Measurements from ENCODE around the gene SLC5A7. TPM values are rescaled to one million over a fixed set of nuclear protein-coding genes. Genes with fewer than 3 reads are reported as not detected.

The SLC5A7 gene
- total and polyA plus RNA-seq, 7 donors = 0.09 TPM; not detected in 6

- no peaks in the 10 kb centered on the region for H3K4me1 ChIP-seq
- no peaks in the 10 kb centered on the region for H3K9me3 ChIP-seq
- ATAC-seq = no peak
- DNase-seq = no peak
- H3K27me3 ChIP-seq (ENCODE audit: insufficient read depth in 3 of 3, low read length in 2 of 3) = no peaks in the 10 kb centered on the region
- 83 to 93% (median 90%) methylated on average over 1 of the region's 1 CpG for WGBS, 3 donors
- H3K36me3 ChIP-seq (ENCODE audit: insufficient read depth in 1 of 2, low read depth in 1 of 2) = no peaks in the 10 kb centered on the region
- H3K4me3 ChIP-seq = no peak overlapping the region
- intact Hi-C loops (cut with DNase I) = no loop called here
- TF ChIP-seq, protein P1, sequence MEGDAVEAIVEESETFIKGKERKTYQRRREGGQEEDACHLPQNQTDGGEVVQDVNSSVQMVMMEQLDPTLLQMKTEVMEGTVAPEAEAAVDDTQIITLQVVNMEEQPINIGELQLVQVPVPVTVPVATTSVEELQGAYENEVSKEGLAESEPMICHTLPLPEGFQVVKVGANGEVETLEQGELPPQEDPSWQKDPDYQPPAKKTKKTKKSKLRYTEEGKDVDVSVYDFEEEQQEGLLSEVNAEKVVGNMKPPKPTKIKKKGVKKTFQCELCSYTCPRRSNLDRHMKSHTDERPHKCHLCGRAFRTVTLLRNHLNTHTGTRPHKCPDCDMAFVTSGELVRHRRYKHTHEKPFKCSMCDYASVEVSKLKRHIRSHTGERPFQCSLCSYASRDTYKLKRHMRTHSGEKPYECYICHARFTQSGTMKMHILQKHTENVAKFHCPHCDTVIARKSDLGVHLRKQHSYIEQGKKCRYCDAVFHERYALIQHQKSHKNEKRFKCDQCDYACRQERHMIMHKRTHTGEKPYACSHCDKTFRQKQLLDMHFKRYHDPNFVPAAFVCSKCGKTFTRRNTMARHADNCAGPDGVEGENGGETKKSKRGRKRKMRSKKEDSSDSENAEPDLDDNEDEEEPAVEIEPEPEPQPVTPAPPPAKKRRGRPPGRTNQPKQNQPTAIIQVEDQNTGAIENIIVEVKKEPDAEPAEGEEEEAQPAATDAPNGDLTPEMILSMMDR (IDR thresholded peaks at IDR 0.05) = no peak
- H3K27ac ChIP-seq = no peak overlapping the region
Measured at GRCh38 chr2:108026092-108026794, 39.9 kb downstream of the SLC5A7 start.

DNA sequence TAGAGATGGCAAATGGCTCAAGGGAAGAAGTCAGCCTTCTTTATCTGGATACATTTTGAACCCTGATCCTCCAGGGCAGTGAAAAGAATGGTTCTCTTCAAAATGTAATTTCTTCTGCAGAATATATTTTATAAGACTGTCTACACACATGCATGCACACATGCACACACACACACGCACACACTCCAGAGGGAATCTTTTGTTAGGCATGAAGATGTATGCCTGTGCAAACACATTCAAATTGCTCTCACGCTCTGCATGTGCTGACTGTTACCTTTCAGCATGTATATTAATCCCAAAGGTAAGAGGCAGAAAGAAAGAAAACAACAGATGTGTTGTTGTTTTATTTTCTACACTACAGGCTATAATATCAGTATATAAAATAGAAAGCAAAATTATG is 43.2 kb downstream of the SLC5A7 start:
- TF ChIP-seq, protein P1 (IDR thresholded peaks at IDR 0.05) = no peak
- WGBS, 3 donors = 81 to 88% (median 88%) methylated on average over 2 of the region's 2 CpGs
- intact Hi-C loops (cut with DNase I) = no loop called here
- DNase-seq (no peak), ATAC-seq (no peak)
- Histone ChIP-seq H3K4me1 (no peaks in the 10 kb centered on the region), H3K4me3 (no peak overlapping the region), H3K36me3 (ENCODE audit: insufficient read depth in 1 of 2, low read depth in 1 of 2) (no peaks in the 10 kb centered on the region), H3K27ac (no peak overlapping the region), H3K27me3 (ENCODE audit: insufficient read depth in 3 of 3, low read length in 2 of 3) (no peaks in the 10 kb centered on the region), H3K9me3 (no peaks in the 10 kb centered on the region)

DNA sequence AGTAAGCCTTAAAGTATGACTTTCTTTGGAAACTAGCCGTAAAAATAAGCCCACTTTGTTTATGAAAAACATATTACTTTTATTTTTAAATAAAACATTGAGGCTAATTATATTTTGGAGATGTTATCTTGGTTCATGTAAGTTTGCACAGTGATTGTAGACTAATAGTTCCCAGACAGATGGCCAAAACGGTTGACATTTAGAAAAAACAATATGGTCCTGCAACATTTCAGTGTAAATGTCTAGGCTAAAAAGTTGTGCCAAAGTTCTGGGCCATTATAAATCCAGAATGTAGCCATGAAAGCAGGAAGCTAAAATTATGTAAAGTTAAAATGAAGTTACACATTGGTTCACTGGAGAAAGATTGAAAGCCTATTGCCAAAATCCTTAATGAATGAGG is 43.6 kb downstream of the SLC5A7 start:
- no peaks in the 10 kb centered on the region for H3K27me3 ChIP-seq (ENCODE audit: insufficient read depth in 3 of 3, low read length in 2 of 3)
- H3K4me3 ChIP-seq = no peak overlapping the region
- DNase-seq (no peak), ATAC-seq (no peak)
- no peaks in the 10 kb centered on the region for H3K9me3 ChIP-seq
- TF ChIP-seq, protein P1 (IDR thresholded peaks at IDR 0.05) = no peak
- intact Hi-C loops (cut with DNase I) = no loop called here
- H3K36me3 ChIP-seq (ENCODE audit: insufficient read depth in 1 of 2, low read depth in 1 of 2) = no peaks in the 10 kb centered on the region
- no peak overlapping the region for H3K27ac ChIP-seq
- WGBS, 3 donors = 59 to 66% (median 62%) methylated on average over 2 of the region's 2 CpGs
- H3K4me1 ChIP-seq = no peaks in the 10 kb centered on the region

DNA sequence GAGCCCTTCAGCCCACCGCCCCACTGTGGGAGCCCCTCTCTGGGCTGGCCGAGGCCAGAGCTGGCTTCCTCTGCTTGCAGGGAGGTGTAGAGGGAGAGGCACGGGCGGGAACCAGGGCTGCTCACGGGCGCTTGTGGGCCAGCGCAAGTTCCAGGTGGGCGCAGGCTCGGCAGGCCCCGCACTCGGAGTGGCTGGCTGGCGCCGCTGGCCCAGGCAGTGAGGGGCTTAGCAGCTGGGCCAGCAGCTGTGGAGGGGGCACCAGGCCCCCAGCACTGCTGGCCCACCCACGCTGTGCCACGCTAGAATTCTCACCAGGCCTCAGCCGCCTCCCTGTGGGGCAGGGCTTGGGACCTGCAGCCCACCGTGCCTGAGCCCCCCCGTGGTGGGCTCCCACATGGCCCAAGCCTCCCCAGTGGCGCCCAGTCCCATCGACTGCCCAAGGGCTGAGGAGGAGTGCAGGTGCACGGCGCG is 45.2 kb downstream of the SLC5A7 start:
- Histone ChIP-seq H3K4me1 (no peaks in the 10 kb centered on the region), H3K9me3 (no peaks in the 10 kb centered on the region), H3K27me3 (ENCODE audit: insufficient read depth in 3 of 3, low read length in 2 of 3) (no peaks in the 10 kb centered on the region), H3K4me3 (no peak overlapping the region), H3K36me3 (ENCODE audit: insufficient read depth in 1 of 2, low read depth in 1 of 2) (no peaks in the 10 kb centered on the region), H3K27ac (no peak overlapping the region)
- DNase-seq (no peak), ATAC-seq (no peak)
- TF ChIP-seq, protein P1 (IDR thresholded peaks at IDR 0.05) = no peak
- WGBS, 3 donors = 93 to 96% (median 95%) methylated on average over 17 to 23 of the region's 23 CpGs
- intact Hi-C loops (cut with DNase I) = no loop called here

DNA sequence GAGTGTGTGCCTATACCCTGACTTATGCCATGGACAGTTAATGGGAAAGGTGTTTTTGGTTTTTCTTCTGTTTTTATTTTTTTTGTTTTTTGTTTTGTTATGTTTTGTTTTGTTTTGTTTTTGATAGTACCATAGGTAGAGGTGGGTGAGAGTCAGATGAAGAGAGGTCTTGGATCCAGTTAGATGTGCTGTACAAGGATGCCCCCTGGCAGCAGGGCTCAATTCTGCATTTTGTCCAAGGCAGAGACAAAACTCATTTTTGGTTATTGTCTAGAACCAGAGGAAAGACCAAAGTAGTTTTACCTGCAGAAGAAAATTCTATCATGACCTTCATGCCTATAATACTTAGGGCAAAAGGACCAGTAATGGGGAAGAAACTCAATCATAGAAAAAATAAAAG is 48.5 kb downstream of the SLC5A7 start:
- TF ChIP-seq, protein P1 (IDR thresholded peaks at IDR 0.05) = no peak
- DNase-seq (no peak), ATAC-seq (no peak)
- no peaks in the 10 kb centered on the region for H3K9me3 ChIP-seq
- H3K27ac ChIP-seq = no peak overlapping the region
- H3K36me3 ChIP-seq (ENCODE audit: insufficient read depth in 1 of 2, low read depth in 1 of 2) = no peaks in the 10 kb centered on the region
- no peak overlapping the region for H3K4me3 ChIP-seq
- intact Hi-C loops (cut with DNase I) = no loop called here
- H3K27me3 ChIP-seq (ENCODE audit: insufficient read depth in 3 of 3, low read length in 2 of 3) = no peaks in the 10 kb centered on the region
- no peaks in the 10 kb centered on the region for H3K4me1 ChIP-seq

Data from psoas muscle (tissue), 8 donors.